GM18873 (cell line): Measurements from ENCODE around the gene GSTCD.
"Not testable (repeated sequence)": the region's sequence is repeated elsewhere in the genome, so short reads cannot be mapped to it uniquely, and the experiment has no call there.

Experiments
- ATAC-seq: cut with Tn5 transposase; IDR thresholded peaks from one replicate; pipeline ENCODE4 v1.9.1; 2021; ENCODE audit warnings: mild to moderate bottlenecking, moderate library complexity, moderate number of reproducible peaks; ENCODE audit not compliant: unreplicated experiment, low FRiP score

Gene GSTCD

GRCh38 chr4:105805501-105806120 is 97.0 kb downstream of the GSTCD start:
- no peak for ATAC-seq

- ATAC-seq, result no peak
Measured at GRCh38 chr4:105807496-105807895, 98.9 kb downstream of the GSTCD start.

- ATAC-seq, result no peak
Measured at GRCh38 chr4:105808030-105808749, 99.6 kb downstream of the GSTCD start.

- ATAC-seq, result no peak
Measured at GRCh38 chr4:105808750-105809041, 100.1 kb downstream of the GSTCD start.

GRCh38 chr4:105815701-105816100 is 107.1 kb downstream of the GSTCD start:
- no peak for ATAC-seq

- no peak for ATAC-seq
Measured at GRCh38 chr4:105822061-105822460, 113.5 kb downstream of the GSTCD start.

- ATAC-seq, result no peak
Measured at GRCh38 chr4:105828074-105828473, 119.5 kb downstream of the GSTCD start.

- ATAC-seq, result no peak
Measured at GRCh38 chr4:105831189-105831588, 122.6 kb downstream of the GSTCD start.

- ATAC-seq, result no peak
Measured at GRCh38 chr4:105835177-105835576, 126.6 kb downstream of the GSTCD start.

- no peak for ATAC-seq
Measured at GRCh38 chr4:105836537-105836936, 128.0 kb downstream of the GSTCD start.

- ATAC-seq, result no peak
Measured at GRCh38 chr4:105837037-105837436, 128.5 kb downstream of the GSTCD start.

- no peak for ATAC-seq
Measured at GRCh38 chr4:105838082-105838481, 129.5 kb downstream of the GSTCD start.

- no peak for ATAC-seq
Measured at GRCh38 chr4:105840426-105841174, 132.0 kb downstream of the GSTCD start.

- no peak for ATAC-seq
Measured at GRCh38 chr4:105843941-105844340, 135.4 kb downstream of the GSTCD start.

GRCh38 chr4:105845559-105845958 is 137.0 kb downstream of the GSTCD start:
- ATAC-seq, result no peak

- not testable (repeated sequence) for ATAC-seq
Measured at GRCh38 chr4:105848359-105848758, 139.8 kb downstream of the GSTCD start.

GRCh38 chr4:105851196-105851595 is 142.6 kb downstream of the GSTCD start:
- no peak for ATAC-seq

GRCh38 chr4:105852230-105852629 is 143.6 kb downstream of the GSTCD start:
- not testable (repeated sequence) for ATAC-seq

GRCh38 chr4:105858466-105859040 is 150.0 kb downstream of the GSTCD start:
- ATAC-seq, result no peak

- no peak for ATAC-seq
Measured at GRCh38 chr4:105859233-105859632, 150.6 kb downstream of the GSTCD start.

- ATAC-seq, result no peak
Measured at GRCh38 chr4:105870963-105871362, 162.4 kb downstream of the GSTCD start.
